MCF 10A (cell line): ENCODE measurements around the gene WWC2. TPM values are rescaled to one million over a fixed set of nuclear protein-coding genes. Genes with fewer than 3 reads are reported as not detected.

Experiments used
- BruUV-seq: library from RNA; stranded (reverse); fragments of 400-500 nt; replicated peaks from 2 replicates; lab custom pipeline; 2021; lab: Mats Ljungman, UMichigan
- CTCF ChIA-PET: fragments of 300-600 bp; sonication (Branson Sonifier 250); formaldehyde crosslinking; extraction: SDS; loops from one replicate; lab custom pipeline; 2021; ENCODE audit warnings: antibody characterized with exemption, inconsistent platforms; lab: Yijun Ruan, JAX
- POLR2A ChIA-PET: fragments of 300-600, 350-650 bp; sonication (Branson Sonifier 250); formaldehyde crosslinking; extraction: SDS; loops from one replicate; lab custom pipeline; 2020; ENCODE audit warnings: antibody characterized with exemption, inconsistent platforms; lab: Yijun Ruan, JAX
- DNase-seq: peaks from one replicate; pipeline ENCODE4 v3.0.0-alpha.2; 2018; ENCODE audit not compliant: unreplicated experiment
- H3K27ac Mint-ChIP-seq: one replicate; pipeline ENCODE4 v1.8.0; 2022; ENCODE audit warnings: mild to moderate bottlenecking, low read depth, mixed read lengths; ENCODE audit not compliant: unreplicated experiment
- H3K27me3 Mint-ChIP-seq: one replicate; pipeline ENCODE4 v1.8.0; 2022; ENCODE audit warnings: mixed read lengths; ENCODE audit not compliant: insufficient read depth, unreplicated experiment
- H3K36me3 Mint-ChIP-seq: one replicate; pipeline ENCODE4 v1.8.0; 2022; ENCODE audit warnings: mild to moderate bottlenecking, moderate library complexity, mixed read lengths; ENCODE audit not compliant: insufficient read depth, unreplicated experiment
- H3K4me1 Mint-ChIP-seq: one replicate; pipeline ENCODE4 v1.8.0; 2022; ENCODE audit warnings: mixed read lengths; ENCODE audit not compliant: insufficient read depth, unreplicated experiment
- H3K4me3 Mint-ChIP-seq: one replicate; pipeline ENCODE4 v1.8.0; 2022; ENCODE audit warnings: mild to moderate bottlenecking, moderate library complexity, mixed read lengths; ENCODE audit not compliant: unreplicated experiment
- H3K9me3 Mint-ChIP-seq: one replicate; pipeline ENCODE4 v1.8.0; 2022; ENCODE audit warnings: mixed read lengths; ENCODE audit not compliant: unreplicated experiment
- intact Hi-C: fragments of 100-400 bp; cut with micrococcal nuclease; formaldehyde crosslinking; loops from 2 replicates; pipeline ENCODE4 v1.14.1; 2022
- total RNA-seq: library from RNA; stranded (reverse); gene quantifications from 2 replicates; pipeline ENCODE4 v1.2.3, GENCODE V29; 2022
- TF ChIP-seq, protein P1 (sequence below): fragments of 200-600 bp; IDR thresholded peaks from one replicate; pipeline ENCODE4 v1.8.0; 2022; ENCODE audit warnings: antibody characterized with exemption, mild to moderate bottlenecking; ENCODE audit not compliant: unreplicated experiment

The WWC2 gene
- total RNA-seq, 1 experiment from 2014 or later, result 42.4 TPM

DNA sequence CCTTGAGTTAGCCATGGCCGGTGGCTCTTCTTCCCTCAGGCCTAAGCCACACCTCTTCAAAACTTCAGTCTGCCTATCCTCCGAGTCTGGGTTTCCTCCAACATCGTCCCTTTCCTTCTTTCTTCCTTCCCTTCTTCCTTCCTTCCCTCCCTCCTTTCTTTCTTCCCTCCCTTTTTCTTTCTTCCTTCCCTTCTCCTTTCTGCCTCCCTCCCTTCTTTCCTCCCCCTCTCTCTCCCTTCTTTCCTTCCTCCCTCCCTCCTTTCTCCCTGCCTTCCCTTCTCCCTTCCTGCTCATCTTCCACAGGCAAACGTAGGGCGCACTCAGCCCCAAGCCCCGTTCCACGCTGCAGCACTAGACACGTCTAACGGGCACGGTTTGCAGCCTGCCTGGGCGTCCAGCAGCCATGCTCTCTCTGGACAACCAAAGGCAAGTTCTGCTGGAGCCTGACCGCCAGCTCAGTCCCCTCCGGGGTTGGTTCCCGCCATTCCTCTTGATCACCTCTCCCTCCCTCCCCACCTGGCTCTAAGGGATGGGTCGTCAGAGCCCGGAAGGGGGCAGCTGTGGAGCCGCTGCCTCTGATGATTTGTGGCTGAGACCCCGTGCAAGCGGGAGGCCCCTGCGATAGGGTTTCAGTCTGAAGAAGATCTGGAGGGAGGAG is 257.2 kb downstream of the WWC2 start:
- Mint-ChIP-seq H3K27me3 (no peaks in the 10 kb centered on the region), H3K9me3 (no peaks in the 10 kb centered on the region), H3K4me3 (no peak overlapping the region), H3K27ac (peak overlapping the region; percentile 16), H3K4me1 (peaks cover 42% of the 10 kb centered on the region), H3K36me3 (peaks cover 7% of the 10 kb centered on the region)
- CTCF ChIA-PET, result interaction anchor here (0.6 to 1.6 kb wide), 4 partner anchors 64 to 256 kb away, joined by 3 to 5 read pairs (median 3); no protein-coding TSS in a partner anchor
- POLR2A ChIA-PET, result interaction anchor here (1.2 to 1.6 kb wide), 2 partner anchors 21 to 87 kb away, joined by 5 to 12 read pairs; partner anchors contain the start of gene CDKN2AIP
- BruUV-seq, result no TSS peak
- DNase-seq, result no peak
- intact Hi-C loops, result no loop called here
- TF ChIP-seq, protein P1, sequence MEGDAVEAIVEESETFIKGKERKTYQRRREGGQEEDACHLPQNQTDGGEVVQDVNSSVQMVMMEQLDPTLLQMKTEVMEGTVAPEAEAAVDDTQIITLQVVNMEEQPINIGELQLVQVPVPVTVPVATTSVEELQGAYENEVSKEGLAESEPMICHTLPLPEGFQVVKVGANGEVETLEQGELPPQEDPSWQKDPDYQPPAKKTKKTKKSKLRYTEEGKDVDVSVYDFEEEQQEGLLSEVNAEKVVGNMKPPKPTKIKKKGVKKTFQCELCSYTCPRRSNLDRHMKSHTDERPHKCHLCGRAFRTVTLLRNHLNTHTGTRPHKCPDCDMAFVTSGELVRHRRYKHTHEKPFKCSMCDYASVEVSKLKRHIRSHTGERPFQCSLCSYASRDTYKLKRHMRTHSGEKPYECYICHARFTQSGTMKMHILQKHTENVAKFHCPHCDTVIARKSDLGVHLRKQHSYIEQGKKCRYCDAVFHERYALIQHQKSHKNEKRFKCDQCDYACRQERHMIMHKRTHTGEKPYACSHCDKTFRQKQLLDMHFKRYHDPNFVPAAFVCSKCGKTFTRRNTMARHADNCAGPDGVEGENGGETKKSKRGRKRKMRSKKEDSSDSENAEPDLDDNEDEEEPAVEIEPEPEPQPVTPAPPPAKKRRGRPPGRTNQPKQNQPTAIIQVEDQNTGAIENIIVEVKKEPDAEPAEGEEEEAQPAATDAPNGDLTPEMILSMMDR, result no peak

GRCh38 chr4:183356931-183357675 is 258.0 kb downstream of the WWC2 start:
- ChIA-PET CTCF (interaction anchor here (0.6 to 0.7 kb wide), 2 partner anchors 101 to 257 kb away, joined by 3 read pairs; no protein-coding TSS in a partner anchor), POLR2A (interaction anchor here (0.6 kb wide), 1 partner anchor 21 kb away, joined by 3 read pairs; no protein-coding TSS in a partner anchor)
- Mint-ChIP-seq H3K9me3 (no peaks in the 10 kb centered on the region), H3K36me3 (peaks cover 7% of the 10 kb centered on the region), H3K4me3 (no peak overlapping the region), H3K27ac (peak overlapping the region; percentile 16), H3K4me1 (peaks cover 42% of the 10 kb centered on the region), H3K27me3 (no peaks in the 10 kb centered on the region)
- intact Hi-C loops, result no loop called here
- TF ChIP-seq, protein P1, result no peak
- BruUV-seq, result no TSS peak
- DNase-seq, result peak; percentile 95

DNA sequence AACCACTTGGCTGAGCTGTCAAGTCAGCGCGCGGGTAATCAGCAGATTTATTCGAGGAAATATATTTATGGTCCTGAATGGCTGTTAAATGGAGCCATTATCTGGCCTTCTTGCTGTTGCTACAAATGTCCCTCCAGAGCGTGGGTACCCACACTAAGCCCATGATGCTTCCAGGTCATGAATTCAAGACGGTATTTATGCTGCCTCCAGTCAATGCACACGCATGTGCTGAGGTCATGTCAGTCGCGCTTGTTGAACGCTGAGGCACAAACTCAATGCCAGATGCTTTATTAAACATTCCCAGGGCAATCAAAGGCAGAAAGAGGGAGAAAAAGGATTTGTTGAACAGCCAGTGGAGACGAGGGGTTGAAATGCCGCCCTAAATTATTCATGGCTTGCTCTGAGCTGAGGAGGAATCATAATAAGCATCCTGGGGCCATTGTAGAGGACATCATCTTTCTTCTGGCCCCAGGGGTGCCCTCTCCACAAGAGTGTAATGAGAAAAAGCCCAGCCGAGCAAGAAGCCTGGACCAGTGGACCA is 259.2 kb downstream of the WWC2 start:
- CTCF ChIA-PET, result interaction anchor here (0.9 kb wide), 1 partner anchor 47 kb away, joined by 3 read pairs; no protein-coding TSS in a partner anchor
- TF ChIP-seq, protein P1, result no peak
- Mint-ChIP-seq H3K36me3 (peaks cover 7% of the 10 kb centered on the region), H3K27ac (no peak overlapping the region), H3K4me1 (peaks cover 47% of the 10 kb centered on the region), H3K9me3 (no peaks in the 10 kb centered on the region), H3K4me3 (no peak overlapping the region), H3K27me3 (no peaks in the 10 kb centered on the region)
- no peak for DNase-seq
- BruUV-seq, result no TSS peak
- POLR2A ChIA-PET, result interaction anchor here (0.7 kb wide), 1 partner anchor 27 kb away, joined by 4 read pairs; no protein-coding TSS in a partner anchor
- intact Hi-C loops, result no loop called here
